TTC549 (cell line): ENCODE results near the gene FAM170B.

Experiments used
- FAIRE-seq: peaks from 2 replicates; lab custom pipeline; 2012; peaks lifted over from hg19 to GRCh38; lab: Jason Lieb, UNC

FAM170B gene

GRCh38 chr10:49151025-49151445 is 17.2 kb upstream of the FAM170B start:
- FAIRE-seq, result no peak

- no peak for FAIRE-seq
Observed at GRCh38 chr10:49150426-49150825, 16.6 kb upstream of the FAM170B start.

- FAIRE-seq, result no peak
Observed at GRCh38 chr10:49149881-49150280, 16.1 kb upstream of the FAM170B start.

GRCh38 chr10:49144058-49144720 is 10.4 kb upstream of the FAM170B start:
- no peak for FAIRE-seq

GRCh38 chr10:49143249-49143648 is 9.4 kb upstream of the FAM170B start:
- FAIRE-seq, result no peak

GRCh38 chr10:49141541-49142332 is 7.9 kb upstream of the FAM170B start:
- no peak for FAIRE-seq

GRCh38 chr10:49140304-49141177 is 6.7 kb upstream of the FAM170B start:
- no peak for FAIRE-seq

- FAIRE-seq, result no peak
Observed at GRCh38 chr10:49139846-49140195, 6.0 kb upstream of the FAM170B start.

GRCh38 chr10:49139028-49139845 is 5.4 kb upstream of the FAM170B start:
- FAIRE-seq, result no peak

- FAIRE-seq, result no peak
Observed at GRCh38 chr10:49138361-49138891, 4.6 kb upstream of the FAM170B start.

GRCh38 chr10:49136525-49136924 is 2.7 kb upstream of the FAM170B start:
- no peak for FAIRE-seq

- FAIRE-seq, result no peak
Observed at GRCh38 chr10:49135575-49136313, 1.9 kb upstream of the FAM170B start.

- no peak for FAIRE-seq
Observed at GRCh38 chr10:49134327-49134726, 506 bp upstream of the FAM170B start.

GRCh38 chr10:49132362-49132737 is 1.5 kb downstream of the FAM170B start:
- no peak for FAIRE-seq

- FAIRE-seq, result no peak
Observed at GRCh38 chr10:49131507-49132361, 2.1 kb downstream of the FAM170B start.

- no peak for FAIRE-seq
Observed at GRCh38 chr10:49129376-49129775, 4.4 kb downstream of the FAM170B start.

- no peak for FAIRE-seq
Observed at GRCh38 chr10:49128854-49129253, 5.0 kb downstream of the FAM170B start.

GRCh38 chr10:49123981-49124950 is 9.6 kb downstream of the FAM170B start:
- no peak for FAIRE-seq

- no peak for FAIRE-seq
Observed at GRCh38 chr10:49120911-49121310, 12.9 kb downstream of the FAM170B start.
